Embryonic facial prominence (tissue), 1 donor: Measurements from ENCODE around the gene TAF7.
"Not testable (repeated sequence)": the region's sequence is repeated elsewhere in the genome, so short reads cannot be mapped to it uniquely, and the experiment has no call there.

ENCODE experiments used
- DNase-seq: peaks from one replicate; pipeline ENCODE4 v3.0.0-alpha.2; 2016; ENCODE audit errors: extremely low spot score

Gene TAF7

GRCh38 chr5:141338538-141339306 is 18.1 kb upstream of the TAF7 start, which contains the start of gene PCDHGA2:
Gene PCDHGA2, plus strand, starts transcription at chr5:141338760.
- no peak for DNase-seq

- not testable (repeated sequence) for DNase-seq
Observed at GRCh38 chr5:141332571-141332970, 12.0 kb upstream of the TAF7 start.

GRCh38 chr5:141330299-141331080 is 9.9 kb upstream of the TAF7 start, which contains the start of gene PCDHGA1:
Gene PCDHGA1, plus strand, starts transcription at chr5:141330514.
- no peak for DNase-seq

- no peak for DNase-seq
Observed at GRCh38 chr5:141328231-141328630, 7.6 kb upstream of the TAF7 start.

GRCh38 chr5:141326088-141326854 is 5.7 kb upstream of the TAF7 start:
- DNase-seq, result no peak

GRCh38 chr5:141322261-141322660 is 1.7 kb upstream of the TAF7 start:
- no peak for DNase-seq

- DNase-seq, result no peak
Observed at GRCh38 chr5:141319699-141320098, 885 bp downstream of the TAF7 start.

GRCh38 chr5:141319202-141319601 is 1.4 kb downstream of the TAF7 start:
- DNase-seq, result no peak

GRCh38 chr5:141316963-141317362 is 3.6 kb downstream of the TAF7 start:
- not testable (repeated sequence) for DNase-seq

GRCh38 chr5:141313711-141314110 is 6.9 kb downstream of the TAF7 start:
- no peak for DNase-seq

- DNase-seq, result no peak
Observed at GRCh38 chr5:141306630-141307029, 14.0 kb downstream of the TAF7 start.

- no peak for DNase-seq
Observed at GRCh38 chr5:141303756-141304155, 16.8 kb downstream of the TAF7 start, which contains the start of gene SLC25A2. Gene SLC25A2, minus strand, starts transcription at chr5:141304049. Its CDS starts 184 bp downstream, at chr5:141303865.

- DNase-seq, result no peak
Observed at GRCh38 chr5:141298376-141298775, 22.2 kb downstream of the TAF7 start.

- no peak for DNase-seq
Observed at GRCh38 chr5:141272906-141273305, 47.7 kb downstream of the TAF7 start.

GRCh38 chr5:141269195-141269594 is 51.4 kb downstream of the TAF7 start:
- DNase-seq, result no peak
